NCI-H526 (cell line): ENCODE data around the gene PCCA.

Source experiments
- DNase-seq, 2 experiments: peaks; one replicate each; lab custom pipeline; 2025; lab: John Stamatoyannopoulos, UW

The PCCA gene

GRCh38 chr13:100526318-100527000, 437.6 kb downstream of the PCCA start:
- DNase-seq, result no peak

- no peak for DNase-seq
These were observed 438.8 kb downstream of the PCCA start for GRCh38 chr13:100527644-100528043.

DNA sequence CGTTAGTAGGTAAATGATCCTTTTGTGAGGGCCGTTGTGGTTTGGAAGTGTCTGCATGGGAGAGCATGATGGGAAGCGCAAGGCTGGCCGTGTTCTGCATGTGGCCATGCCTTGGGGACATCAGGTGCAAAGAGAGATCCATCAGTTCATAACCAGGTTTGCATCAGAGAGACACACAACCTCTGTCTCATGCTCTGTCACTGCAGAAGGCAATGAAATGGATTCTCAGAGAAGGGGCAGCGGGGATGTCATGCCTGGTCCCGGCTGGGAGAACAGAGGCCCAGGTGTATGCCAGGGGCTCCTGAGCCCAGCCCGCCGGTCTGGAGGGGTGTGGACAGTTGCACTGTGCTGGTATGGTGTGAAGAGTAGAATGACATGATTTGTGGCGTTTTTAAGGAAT, 439.5 kb downstream of the PCCA start:
- no peak for DNase-seq

DNA sequence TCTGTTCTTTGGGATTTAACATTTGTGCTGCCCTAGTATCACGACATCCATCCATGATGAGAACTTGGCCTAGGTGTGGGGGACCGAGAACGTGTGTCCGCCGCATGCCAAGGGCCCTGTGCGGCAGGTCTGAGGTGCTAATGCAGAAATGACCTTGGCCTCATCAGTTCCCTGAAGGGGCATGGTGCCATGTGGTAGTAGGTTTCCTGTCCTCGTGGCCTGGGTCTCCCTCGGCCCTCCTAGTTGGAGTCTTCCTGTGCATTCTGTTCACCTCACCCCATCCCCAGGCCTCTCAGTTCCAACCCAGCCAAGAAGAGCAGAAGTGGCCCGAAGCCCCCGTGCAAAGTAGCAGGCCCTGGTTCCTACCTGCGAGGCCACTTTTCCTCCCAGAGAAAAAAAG, 439.9 kb downstream of the PCCA start:
- no peak for DNase-seq

- no peak for DNase-seq
These were observed 440.9 kb downstream of the PCCA start for GRCh38 chr13:100529666-100530377.

DNA sequence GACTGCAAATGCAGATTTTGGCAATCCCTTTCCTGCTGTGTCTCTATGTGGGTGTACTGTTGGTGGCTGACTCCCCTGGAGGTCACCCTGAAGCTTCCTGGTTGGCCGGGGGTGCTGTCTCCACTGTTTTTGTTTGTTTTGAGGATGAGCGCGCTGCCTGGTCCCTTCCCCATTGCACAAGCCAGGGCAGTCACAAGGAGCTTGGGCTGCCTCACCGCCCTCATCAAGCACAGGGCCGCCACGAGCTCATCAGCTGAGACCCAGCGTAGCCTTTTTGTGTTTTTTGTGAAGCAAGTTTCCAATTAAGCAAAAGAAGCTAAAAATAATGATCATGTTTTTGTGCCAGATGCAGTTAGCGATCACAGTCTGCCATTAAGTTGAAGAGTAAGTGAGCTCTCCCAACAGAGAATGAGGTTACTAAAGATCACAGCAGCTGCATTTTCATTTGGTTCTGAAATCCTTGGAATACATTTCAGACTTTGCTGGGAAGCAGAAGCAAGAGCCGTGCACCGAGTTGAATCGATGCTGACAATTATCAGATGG, 441.8 kb downstream of the PCCA start:
- DNase-seq, result no peak

- DNase-seq, result no peak
These were observed 443.3 kb downstream of the PCCA start for GRCh38 chr13:100532090-100532766.

DNA sequence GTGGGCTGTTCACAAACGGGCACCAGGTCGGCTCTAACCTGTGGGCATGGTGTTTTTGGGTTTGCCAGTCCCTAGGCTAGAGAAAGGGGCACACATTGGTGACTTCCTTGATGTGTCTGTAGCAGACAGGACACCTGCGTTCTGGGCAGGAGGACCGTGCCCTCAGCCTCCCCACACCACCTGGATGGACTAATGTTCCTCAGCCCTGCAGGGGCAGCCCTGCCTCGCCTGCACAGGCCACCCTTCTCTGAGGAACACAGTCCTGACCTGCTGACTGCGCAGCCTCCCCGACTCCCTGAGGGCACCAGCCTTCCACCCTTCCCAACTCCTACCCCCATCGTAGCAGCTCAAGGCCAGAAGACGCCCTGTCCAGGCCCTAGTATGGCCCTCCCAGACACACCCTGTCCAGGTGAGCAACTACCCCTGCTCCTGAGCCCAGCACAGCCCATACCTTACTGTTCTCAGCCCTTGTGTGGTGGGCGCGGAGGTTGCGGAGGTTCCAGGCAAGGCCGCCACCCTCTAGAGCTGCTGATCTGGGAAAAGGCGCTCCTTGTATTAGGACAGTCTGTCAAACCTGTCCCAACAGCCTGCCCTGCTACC, 444.0 kb downstream of the PCCA start:
- no peak for DNase-seq

DNA sequence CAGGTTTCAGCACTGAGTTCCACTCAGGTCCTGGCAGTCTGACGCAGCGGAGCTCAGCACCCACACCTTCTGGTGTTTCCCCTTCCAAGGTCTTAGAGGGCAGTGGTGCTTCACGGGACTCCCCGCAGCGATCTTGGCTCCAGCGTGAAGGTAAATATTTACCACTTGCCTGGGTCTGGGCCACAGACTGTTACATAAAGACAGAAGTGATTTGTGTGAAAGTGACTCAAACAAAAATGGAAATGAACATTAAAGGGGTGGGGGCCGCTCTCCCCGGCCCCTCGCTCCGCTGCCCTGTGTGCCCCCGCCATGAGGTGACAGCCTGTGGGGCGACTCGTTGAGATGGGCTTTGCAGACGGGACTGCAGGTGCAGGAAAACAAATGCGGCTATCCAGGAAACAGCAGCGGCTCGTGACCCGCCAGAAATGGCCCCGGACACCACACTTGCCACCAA, 444.7 kb downstream of the PCCA start:
- no peak for DNase-seq

DNA sequence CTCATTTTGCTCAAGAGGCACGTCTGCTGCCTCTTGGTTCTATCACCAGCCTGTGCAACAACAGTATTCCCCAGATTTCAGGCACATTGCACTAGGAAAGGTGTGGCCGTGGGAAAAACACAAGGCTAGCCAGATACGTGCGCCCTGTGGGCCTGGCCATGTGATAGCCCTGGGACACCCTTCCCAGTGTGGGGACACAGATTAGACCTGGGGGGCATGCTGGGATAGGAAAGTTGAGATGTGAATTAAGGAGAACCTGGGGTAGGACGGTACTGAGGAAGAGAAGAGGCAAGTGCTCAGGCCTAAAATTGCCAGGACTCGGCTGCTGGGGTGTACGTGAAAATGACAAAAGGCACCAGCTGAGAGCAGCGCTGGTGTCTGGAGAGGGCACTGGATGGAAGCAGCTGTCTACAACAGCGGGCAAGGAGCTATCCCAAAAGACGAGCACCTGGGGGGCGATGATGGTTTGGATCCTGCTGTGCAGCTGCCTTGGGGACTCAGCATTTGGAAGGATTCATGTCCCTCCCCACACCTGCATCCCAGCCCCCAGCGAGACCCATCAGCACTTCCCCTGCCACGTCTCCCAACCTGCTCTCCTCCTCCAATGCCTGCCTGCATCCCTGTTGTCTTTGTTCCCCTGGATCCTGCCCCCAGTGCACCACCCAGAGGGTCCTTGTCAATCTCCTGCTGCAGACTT, 445.4 kb downstream of the PCCA start:
- DNase-seq, result no peak

DNA sequence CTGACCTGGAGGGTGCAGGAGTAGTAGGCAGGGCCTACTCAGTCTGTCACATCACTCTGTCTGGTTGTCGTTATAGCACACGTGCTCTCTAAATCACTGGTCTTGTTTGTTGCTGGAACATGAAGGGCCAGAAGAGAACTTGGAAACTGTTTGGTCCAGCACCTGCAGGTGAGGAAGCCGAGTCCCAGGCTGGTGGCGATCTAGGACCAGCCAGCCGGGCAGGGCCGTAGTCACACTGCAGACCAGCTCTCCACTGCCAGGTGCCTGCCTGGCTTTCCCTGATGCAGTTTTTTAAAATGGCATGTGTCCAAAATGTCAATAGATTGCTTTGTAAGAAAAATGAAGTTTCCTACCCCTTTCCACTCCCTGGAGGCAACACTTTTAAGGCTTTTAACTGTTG, 446.0 kb downstream of the PCCA start:
- DNase-seq, result no peak

DNA sequence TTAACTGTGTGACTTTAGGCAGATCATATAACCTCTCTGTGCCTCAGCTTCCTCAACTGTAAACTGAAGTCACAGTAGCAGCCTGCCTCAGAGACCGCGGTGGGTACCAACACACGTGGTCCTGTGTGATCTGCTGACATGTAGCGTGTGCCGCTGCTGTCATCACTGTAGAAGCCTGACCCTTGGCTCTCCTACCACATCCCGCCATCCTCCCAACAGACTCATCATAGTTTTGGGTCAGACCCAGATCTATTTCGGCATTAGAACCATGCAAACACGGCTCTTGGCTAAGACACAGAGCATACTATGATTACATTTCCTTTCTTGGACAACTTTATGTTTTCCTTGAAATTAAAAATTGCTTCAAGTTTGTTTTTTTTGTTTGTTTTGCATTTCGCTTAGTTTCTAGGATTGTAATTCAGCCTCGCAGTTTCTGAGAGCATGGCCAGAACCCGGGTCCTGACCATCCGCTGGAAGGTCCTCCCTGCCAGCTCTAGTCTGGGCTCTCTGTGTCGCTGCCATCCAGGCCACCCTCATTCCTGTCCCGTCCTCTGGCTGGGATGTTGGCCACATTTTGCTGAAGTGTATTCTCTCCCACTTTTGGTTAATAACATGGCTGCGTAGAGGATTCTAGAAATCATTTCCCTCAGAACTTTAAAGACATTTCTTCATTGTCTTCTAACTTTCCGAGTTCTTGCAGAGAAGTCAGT, 446.7 kb downstream of the PCCA start:
- DNase-seq, result no peak

- DNase-seq, result no peak
These were observed 447.8 kb downstream of the PCCA start for GRCh38 chr13:100536643-100537180.

DNA sequence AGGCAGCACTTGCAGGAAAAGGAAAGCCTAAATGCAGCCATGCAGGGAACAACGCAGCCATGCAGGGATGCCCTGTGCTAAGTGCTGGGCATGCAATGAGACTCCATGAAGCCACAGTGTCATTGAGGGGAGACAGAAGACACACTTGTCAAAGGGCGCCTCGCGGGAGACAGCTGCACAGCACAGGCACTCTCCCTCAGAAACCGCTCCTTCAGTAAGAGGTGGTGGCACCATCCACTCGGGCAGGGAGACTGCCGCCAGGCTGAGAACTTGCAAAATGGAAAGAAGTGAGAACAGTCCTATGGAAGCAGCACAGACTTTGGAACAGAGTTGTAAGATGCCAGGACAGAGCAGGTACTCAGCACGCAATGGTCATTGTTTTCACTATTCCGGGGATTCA, 448.6 kb downstream of the PCCA start:
- no peak for DNase-seq

- DNase-seq, result no peak
These were observed 449.1 kb downstream of the PCCA start for GRCh38 chr13:100537951-100538462.

- no peak for DNase-seq
These were observed 451.7 kb downstream of the PCCA start for GRCh38 chr13:100540621-100541020.

DNA sequence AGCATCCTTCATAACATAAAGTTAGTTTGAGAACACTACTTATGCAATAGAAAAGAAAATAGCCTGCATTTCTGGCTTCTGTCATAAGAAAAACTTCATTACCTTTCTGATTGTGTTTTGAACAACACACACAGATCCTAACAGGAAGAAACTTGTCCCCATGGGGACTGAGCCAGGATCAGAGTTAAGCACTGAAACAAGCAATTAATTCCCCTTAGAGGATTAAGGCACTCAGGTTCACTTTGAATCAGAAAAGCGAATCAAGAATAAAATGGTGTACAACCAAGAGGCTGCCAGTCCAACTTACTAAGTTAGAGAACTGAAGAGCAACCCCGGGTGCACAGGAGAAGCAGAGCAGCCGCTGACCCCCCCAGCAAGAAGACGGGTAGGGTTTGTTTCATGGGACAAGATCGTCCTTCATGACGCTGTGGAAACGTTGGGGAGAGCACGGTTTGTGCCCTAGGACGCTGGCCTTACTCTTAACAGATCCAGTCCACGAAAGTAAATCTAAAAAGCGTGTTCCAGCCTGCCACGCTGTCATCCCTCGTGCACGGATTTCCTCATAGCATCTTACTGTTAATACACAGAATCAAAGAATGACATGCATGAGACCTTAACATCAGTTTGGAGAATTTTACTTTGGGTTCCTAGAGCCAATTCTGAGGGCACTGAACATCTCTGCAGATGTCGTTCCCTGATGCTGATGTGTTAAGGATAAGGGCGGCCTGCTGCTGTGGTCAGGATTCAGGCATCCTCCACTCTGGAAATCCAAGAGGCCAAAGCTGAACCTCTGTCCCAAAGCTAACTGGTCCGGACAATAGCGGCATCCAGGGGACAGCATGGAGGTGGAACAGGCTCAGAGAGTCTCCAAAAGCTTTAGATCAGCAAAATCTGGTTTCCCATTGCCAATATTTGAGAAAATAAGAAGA, 453.3 kb downstream of the PCCA start:
- DNase-seq, result peak in 1 of 2 experiments; percentile 47

GRCh38 chr13:100542826-100543156, 453.9 kb downstream of the PCCA start:
- peak; percentile 76 to 77 for DNase-seq

DNA sequence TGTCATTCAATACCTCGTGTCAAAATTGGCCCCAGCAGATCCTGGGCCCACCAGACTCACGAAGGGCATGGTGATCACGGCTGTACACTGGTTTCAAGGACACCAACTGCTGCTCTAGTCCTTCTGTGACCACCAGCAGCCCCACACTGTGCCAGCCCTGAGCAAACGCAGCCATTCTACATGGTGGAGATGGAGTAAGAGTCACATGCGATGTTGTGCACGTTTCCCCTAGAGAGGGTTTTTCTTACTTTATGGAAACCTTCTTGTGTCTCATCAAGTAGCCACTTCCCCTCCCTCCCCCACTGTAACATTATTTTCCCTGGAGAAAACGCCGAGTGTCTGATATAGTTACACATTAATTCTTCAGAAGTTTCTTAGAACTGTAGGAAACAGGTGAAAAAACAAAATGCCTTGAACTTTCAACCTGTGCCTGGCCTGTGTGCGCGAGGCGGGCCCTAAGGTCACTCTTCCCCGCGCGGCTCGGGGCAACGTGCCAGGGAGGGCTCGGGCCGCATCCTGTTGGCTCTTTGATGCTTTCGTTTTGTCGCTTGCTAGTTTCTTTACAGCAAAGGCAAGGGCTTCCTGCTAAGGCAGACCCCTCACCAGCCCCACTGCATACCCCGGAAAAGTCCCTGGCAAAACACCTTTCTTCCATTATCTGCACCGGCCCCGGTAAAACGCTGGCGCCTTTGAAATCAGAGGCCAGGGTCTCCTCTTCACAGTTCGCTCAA, 455.1 kb downstream of the PCCA start:
- no peak for DNase-seq
